Endothelial cell of umbilical vein (primary cell): ENCODE results near the gene SUMF1. TPM values are rescaled to one million over a fixed set of nuclear protein-coding genes. Genes with fewer than 3 reads are reported as not detected.

ENCODE experiments used
- BruUV-seq: library from RNA; stranded (reverse); fragments of 400-500 nt; replicated peaks from 2 replicates; lab custom pipeline; 2021; lab: Mats Ljungman, UMichigan
- CTCF ChIA-PET: fragments of 300-600, 350-600 bp; sonication (Branson Sonifier 250); formaldehyde crosslinking; loops from one replicate; lab custom pipeline; 2021; ENCODE audit warnings: antibody characterized with exemption, inconsistent platforms; lab: Charles Lee
- POLR2A ChIA-PET: fragments of 300-600, 350-600 bp; sonication (Branson Sonifier 250); formaldehyde crosslinking; loops from one replicate; lab custom pipeline; 2021; ENCODE audit warnings: antibody characterized with exemption, inconsistent platforms; lab: Charles Lee
- DNase-seq: peaks from one replicate; pipeline ENCODE4 v3.0.0-alpha.2; 2011; ENCODE audit warnings: low read depth, low spot score
- FAIRE-seq: peaks from 2 replicates; lab custom pipeline; 2011; peaks lifted over from hg19 to GRCh38; lab: Jason Lieb, UNC
- H2AFZ ChIP-seq: 2 replicates; pipeline ENCODE4 v1.6.0; 2012; ENCODE audit warnings: low read depth, low read length, control low read depth, inconsistent platforms
- H3K27ac ChIP-seq: 2 replicates; pipeline ENCODE4 v1.5.1; 2011; ENCODE audit warnings: low read depth, mild to moderate bottlenecking, control low read depth, low read length, moderate library complexity; ENCODE audit not compliant: insufficient read depth
- H3K27me3 ChIP-seq, 2 experiments: 2 replicates each; pipeline versions ENCODE4 v1.6.0 to v1.6.1; 2011; ENCODE audit warnings: low read length in 2 of 2, mixed read lengths in 1 of 2; ENCODE audit not compliant: control insufficient read depth in 2 of 2, insufficient read depth in 2 of 2
- H3K36me3 ChIP-seq, 2 experiments: 2 replicates in 1 of 2; 3 replicates in 1 of 2; pipeline ENCODE4 v1.5.1; 2011; ENCODE audit warnings: low read length in 2 of 2, mild to moderate bottlenecking in 1 of 2, moderate library complexity in 1 of 2; ENCODE audit not compliant: control insufficient read depth in 2 of 2, insufficient read depth in 2 of 2; ENCODE audit errors: extremely low read depth in 1 of 2
- H3K4me1 ChIP-seq: 3 replicates; pipeline ENCODE4 v1.5.1; 2011; ENCODE audit warnings: mild to moderate bottlenecking, low read length; ENCODE audit not compliant: control insufficient read depth, insufficient read depth; ENCODE audit errors: extremely low read depth
- H3K4me2 ChIP-seq: 2 replicates; pipeline ENCODE4 v1.6.1; 2011; ENCODE audit warnings: low read length, control low read depth, mixed read lengths; ENCODE audit not compliant: insufficient read depth
- H3K4me3 ChIP-seq, 3 experiments: fragments of 200-600 bp in 1 of 3; sonication (generic), shearing (Covaris generic) in 1 of 3; replicated peaks in 1 of 3; 2 replicates each; pipeline ENCODE4 v1.5.1; 2011 to 2016; ENCODE audit warnings: control low read depth in 3 of 3, low read length in 3 of 3, mild to moderate bottlenecking in 2 of 3, inconsistent platforms in 1 of 3, low read depth in 1 of 3, moderate library complexity in 1 of 3; ENCODE audit not compliant: insufficient read depth in 1 of 3
- H3K79me2 ChIP-seq: 2 replicates; pipeline ENCODE4 v1.6.0; 2012; ENCODE audit warnings: low read length, inconsistent platforms; ENCODE audit not compliant: control insufficient read depth, insufficient read depth
- H3K9ac ChIP-seq: replicated peaks from 2 replicates; pipeline ENCODE3; 2011; ENCODE audit warnings: low read length, control low read depth; ENCODE audit not compliant: insufficient read depth; ENCODE audit errors: extremely low read depth
- H3K9me1 ChIP-seq: replicated peaks from 3 replicates; pipeline ENCODE4 v1.6.0; 2011; ENCODE audit warnings: mild to moderate bottlenecking, low read length; ENCODE audit not compliant: control insufficient read depth, insufficient read depth; ENCODE audit errors: extremely low read depth
- H3K9me3 ChIP-seq: replicated peaks from 2 replicates; pipeline ENCODE4 v1.5.1; 2012; ENCODE audit warnings: low read length, inconsistent platforms; ENCODE audit not compliant: control insufficient read depth, insufficient read depth
- H4K20me1 ChIP-seq: replicated peaks from 2 replicates; pipeline ENCODE3; 2011; ENCODE audit warnings: mild to moderate bottlenecking, low read length; ENCODE audit not compliant: control insufficient read depth, insufficient read depth; ENCODE audit errors: extremely low read depth
- EZH2 ChIP-seq: IDR thresholded peaks from 2 replicates; pipeline ENCODE4 v1.6.1; 2012; ENCODE audit warnings: borderline replicate concordance, low read depth, mild to moderate bottlenecking, moderate library complexity, low read length, inconsistent platforms; ENCODE audit not compliant: severe bottlenecking
- FOS ChIP-seq: IDR thresholded peaks from 2 replicates; pipeline ENCODE4 v1.6.1; 2011; ENCODE audit warnings: mild to moderate bottlenecking, low read length, moderate library complexity, borderline replicate concordance; ENCODE audit not compliant: insufficient read depth
- GATA2 ChIP-seq: IDR thresholded peaks from 2 replicates; pipeline ENCODE4 v1.7.0; 2011; ENCODE audit warnings: low read depth, mild to moderate bottlenecking, moderate library complexity, mixed read lengths, low read length; ENCODE audit not compliant: insufficient read length, insufficient read depth
- JUN ChIP-seq: IDR thresholded peaks from 2 replicates; pipeline ENCODE4 v1.6.1; 2011; ENCODE audit warnings: borderline replicate concordance, low read depth; ENCODE audit not compliant: insufficient read length, insufficient read depth
- MYC ChIP-seq: IDR thresholded peaks from one replicate; pipeline ENCODE4 v1.6.1; 2011; ENCODE audit warnings: mild to moderate bottlenecking, low read depth, low read length
- POLR2A ChIP-seq: IDR thresholded peaks from 2 replicates; pipeline ENCODE4 v1.6.1; 2012; ENCODE audit warnings: low read depth, mild to moderate bottlenecking, control low read depth, low read length
- POLR2AphosphoS5 ChIP-seq: IDR thresholded peaks from 2 replicates; pipeline ENCODE4 v1.6.1; 2012; ENCODE audit warnings: low read depth, mild to moderate bottlenecking, control low read depth, low read length, moderate library complexity; ENCODE audit not compliant: insufficient read depth
- dilution Hi-C: fragments of 300-500 bp; cut with MboI; formaldehyde crosslinking; loops from one replicate; pipeline ENCODE4 v1.15.0; 2019; ENCODE audit warnings: low sequenced_read_pairs; ENCODE audit not compliant: extremely low pct_ligation_motif_present
- intact Hi-C: fragments of 100-400 bp; cut with micrococcal nuclease; formaldehyde crosslinking; loops from one replicate; pipeline ENCODE4 v1.10.0; 2022
- polyA plus RNA-seq, 4 experiments: library from polyadenylated mRNA; depleted of rRNA in 3 of 4; stranded (reverse) in 3 of 4; unstranded in 1 of 4; fragments of >200 nt; gene quantifications; 2 replicates each; pipeline versions ENCODE4 v1.2.1 to v1.2.3, GENCODE V29; 2011 to 2012; ENCODE audit warnings: missing spikeins in 1 of 4
- total RNA-seq: library from RNA; stranded (reverse); gene quantifications from 2 replicates; pipeline ENCODE4 v1.2.3, GENCODE V29; 2021
- TF ChIP-seq, protein P1 (sequence below), 2 donors: IDR thresholded peaks; 1 replicate in 1 of 2; 2 replicates in 1 of 2; pipeline ENCODE4 v1.5.1; 2011; ENCODE audit warnings: low read length in 2 of 2, mild to moderate bottlenecking in 2 of 2, moderate library complexity in 2 of 2, control low read depth in 1 of 2, inconsistent platforms in 1 of 2, low read depth in 1 of 2; ENCODE audit not compliant: insufficient read depth in 1 of 2; ENCODE audit errors: extremely low read depth in 1 of 2
- TF ChIP-seq, protein P2 (sequence below): IDR thresholded peaks from 2 replicates; pipeline ENCODE4 v1.6.1; 2011; ENCODE audit not compliant: insufficient read depth, insufficient read length

The SUMF1 gene
- total and polyA plus RNA-seq, 2 donors (not counting 3 experiments of a cell fraction or from before 2014, with no cell fraction given): 31.5 to 46.8 TPM

DNA sequence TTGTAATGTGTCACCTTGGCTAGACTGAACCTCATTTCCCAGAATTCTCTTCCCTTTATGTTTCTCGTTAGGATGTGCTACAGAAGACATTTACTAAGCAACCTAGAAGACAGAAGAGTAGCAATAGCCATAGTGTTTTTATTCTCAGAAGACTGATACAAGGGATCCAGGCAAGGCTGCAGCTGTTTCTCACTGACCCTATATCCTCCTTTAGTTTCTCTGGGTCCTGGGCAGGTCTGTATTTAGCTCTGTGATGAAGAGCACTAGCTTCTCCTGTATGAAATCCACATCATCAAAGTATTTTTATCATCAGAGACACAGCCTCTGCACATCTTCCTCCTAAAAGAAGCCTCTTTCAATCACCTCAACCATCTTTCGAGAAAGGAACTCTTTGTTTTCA lies 72.5 kb downstream of the SUMF1 start:
- Histone ChIP-seq H3K9me3 (no peaks in the 10 kb centered on the region), H3K4me3 (no peak overlapping the region), H3K4me2 (peak overlapping the region; percentile 71), H3K79me2 (no peaks in the 10 kb centered on the region), H4K20me1 (no peaks in the 10 kb centered on the region), H2AFZ (no peak overlapping the region), H3K27ac (peak overlapping the region; percentile 81), H3K36me3 (no peaks in the 10 kb centered on the region), H3K4me1 (peaks cover 51% of the 10 kb centered on the region), H3K9ac (no peak overlapping the region), H3K27me3 (no peaks in the 10 kb centered on the region), H3K9me1 (no peaks in the 10 kb centered on the region)
- DNase-seq: peak; percentile 9
- ChIA-PET POLR2A (no interaction called here), CTCF (interaction anchor here (0.9 to 2.0 kb wide), 3 partner anchors 17 to 44 kb away, joined by 3 to 6 read pairs (median 5); no protein-coding TSS in a partner anchor)
- dilution Hi-C loops (no loop called here), intact Hi-C loops (loop anchor here (1.0 to 2.0 kb wide), 4 partner anchors 22 to 99 kb away; partner anchors contain the start of genes ITPR1 and SUMF1)
- FAIRE-seq: no peak
- TF ChIP-seq, protein P1, sequence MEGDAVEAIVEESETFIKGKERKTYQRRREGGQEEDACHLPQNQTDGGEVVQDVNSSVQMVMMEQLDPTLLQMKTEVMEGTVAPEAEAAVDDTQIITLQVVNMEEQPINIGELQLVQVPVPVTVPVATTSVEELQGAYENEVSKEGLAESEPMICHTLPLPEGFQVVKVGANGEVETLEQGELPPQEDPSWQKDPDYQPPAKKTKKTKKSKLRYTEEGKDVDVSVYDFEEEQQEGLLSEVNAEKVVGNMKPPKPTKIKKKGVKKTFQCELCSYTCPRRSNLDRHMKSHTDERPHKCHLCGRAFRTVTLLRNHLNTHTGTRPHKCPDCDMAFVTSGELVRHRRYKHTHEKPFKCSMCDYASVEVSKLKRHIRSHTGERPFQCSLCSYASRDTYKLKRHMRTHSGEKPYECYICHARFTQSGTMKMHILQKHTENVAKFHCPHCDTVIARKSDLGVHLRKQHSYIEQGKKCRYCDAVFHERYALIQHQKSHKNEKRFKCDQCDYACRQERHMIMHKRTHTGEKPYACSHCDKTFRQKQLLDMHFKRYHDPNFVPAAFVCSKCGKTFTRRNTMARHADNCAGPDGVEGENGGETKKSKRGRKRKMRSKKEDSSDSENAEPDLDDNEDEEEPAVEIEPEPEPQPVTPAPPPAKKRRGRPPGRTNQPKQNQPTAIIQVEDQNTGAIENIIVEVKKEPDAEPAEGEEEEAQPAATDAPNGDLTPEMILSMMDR (IDR thresholded peaks at IDR 0.05; ENCODE audit: extremely low read depth in 1 of 2, insufficient read depth in 1 of 2, low read depth in 1 of 2, low read length in 2 of 2): no peak
- TF ChIP-seq MYC: no peak
- no peak for TF ChIP-seq JUN
- TF ChIP-seq, protein P2, sequence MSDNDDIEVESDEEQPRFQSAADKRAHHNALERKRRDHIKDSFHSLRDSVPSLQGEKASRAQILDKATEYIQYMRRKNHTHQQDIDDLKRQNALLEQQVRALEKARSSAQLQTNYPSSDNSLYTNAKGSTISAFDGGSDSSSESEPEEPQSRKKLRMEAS: no peak
- TF ChIP-seq EZH2: no peak
- no peak for TF ChIP-seq FOS
- TF ChIP-seq GATA2: no peak
- no peak for TF ChIP-seq POLR2A
- TF ChIP-seq POLR2AphosphoS5: no peak
- BruUV-seq: TSS peak; percentile 97
